ENCODE results near the gene CDR2.

The CDR2 gene

GRCh38 chr16:22375117-22375962 lies 921 bp upstream of the CDR2 start (continued):
- TF ChIP-seq ZNF518A (tag by site-specific recombination; conservative IDR thresholded peaks at IDR 0.05; ENCODE audit: low read depth) = 0 out of 2 replicates have a peak, but pooled peaks have one; percentile 1
- no peak for TF ChIP-seq ZFP69B (tag by site-specific recombination; IDR thresholded peaks at IDR 0.05)
- no peak for TF ChIP-seq PATZ1 (tag by site-specific recombination; IDR thresholded peaks at IDR 0.05)
- TF ChIP-seq ZNF341 (tag by site-specific recombination; IDR thresholded peaks at IDR 0.05; ENCODE audit: low read depth) = no peak

- Histone ChIP-seq H3K36me3 (ENCODE audit: control insufficient read depth in 2 of 2, insufficient read depth in 1 of 2, low read length in 2 of 2) (peaks cover 0 to 7% of the 10 kb centered on the region in 2 experiments; a peak in 1 of 3 replicates), H3K4me1 (ENCODE audit: control insufficient read depth, insufficient read depth, low read length) (peaks cover 16% of the 10 kb centered on the region; the same call in 1 of the 2 replicates), H3K27ac (ENCODE audit: extremely low read depth, low read depth, low read length) (peak overlapping the region; percentile 56; the same call in 1 of the 2 replicates), H3K9me3 (ENCODE audit: control insufficient read depth, insufficient read depth, low read depth, low read length) (no peaks in the 10 kb centered on the region), H3K4me3 (ENCODE audit: low read depth, low read length) (peak overlapping the region; percentile 72)
- CTCF ChIA-PET = interaction anchor here (2.0 kb wide), 1 partner anchor 55 kb away, joined by 10 read pairs; no protein-coding TSS in a partner anchor
- POLR2A ChIA-PET = interaction anchor here (1.0 to 2.5 kb wide), 3 partner anchors 13 to 16 kb away, joined by 3 to 20 read pairs (median 5); no protein-coding TSS in a partner anchor
- TF ChIP-seq ZIC2 (tag by site-specific recombination; IDR thresholded peaks at IDR 0.05) = peak; percentile 36
- TF ChIP-seq ZFP69B (tag by site-specific recombination; IDR thresholded peaks at IDR 0.05) = peak; percentile 75
- TF ChIP-seq ZEB2 (tag by site-specific recombination; IDR thresholded peaks at IDR 0.05) = 0 out of 2 replicates have a peak, but pooled peaks have one; percentile 26
- no peak for TF ChIP-seq MEIS1 (CRISPR knock-in tag; IDR thresholded peaks at IDR 0.05; ENCODE audit: borderline replicate concordance)
- TF ChIP-seq ZNF660 (tag by site-specific recombination; IDR thresholded peaks at IDR 0.05) = no peak
- TF ChIP-seq BCL11B (tag by site-specific recombination; IDR thresholded peaks at IDR 0.05; ENCODE audit: low read depth) = no peak
- peak; percentile 66 for TF ChIP-seq ZBTB26 (tag by site-specific recombination; optimal IDR thresholded peaks at IDR 0.05)
- peak; percentile 69; the same call in 1 of the 2 replicates for TF ChIP-seq ZBTB20 (tag by site-specific recombination; IDR thresholded peaks at IDR 0.05)
- TF ChIP-seq ZNF544 (tag by site-specific recombination; IDR thresholded peaks at IDR 0.05) = no peak
- TF ChIP-seq ZNF221 (tag by site-specific recombination; IDR thresholded peaks at IDR 0.05; ENCODE audit: borderline replicate concordance) = no peak
- TF ChIP-seq REST (tag by site-specific recombination; IDR thresholded peaks at IDR 0.05) = 0 out of 2 replicates have a peak, but pooled peaks have one; percentile 32
- TF ChIP-seq GLI4 (tag by site-specific recombination; IDR thresholded peaks at IDR 0.05) = no peak
- peak; percentile 58 for TF ChIP-seq ZNF600 (tag by site-specific recombination; IDR thresholded peaks at IDR 0.05)
- peak; percentile 51 for TF ChIP-seq PATZ1 (tag by site-specific recombination; IDR thresholded peaks at IDR 0.05)
- TF ChIP-seq ZNF324 (tag by site-specific recombination; IDR thresholded peaks at IDR 0.05) = no peak
- peak; percentile 46; the same call in 1 of the 2 replicates for TF ChIP-seq ZXDB (tag by site-specific recombination; IDR thresholded peaks at IDR 0.05)
- TF ChIP-seq EGR2 (tag by site-specific recombination; IDR thresholded peaks at IDR 0.05; ENCODE audit: low read depth) = 0 out of 2 replicates have a peak, but pooled peaks have one; percentile 23
These were observed 633 bp downstream of the CDR2 start for GRCh38 chr16:22373662-22374310.
